ENCODE data around the gene PCDHGC5.

Gene PCDHGC5

DNA sequence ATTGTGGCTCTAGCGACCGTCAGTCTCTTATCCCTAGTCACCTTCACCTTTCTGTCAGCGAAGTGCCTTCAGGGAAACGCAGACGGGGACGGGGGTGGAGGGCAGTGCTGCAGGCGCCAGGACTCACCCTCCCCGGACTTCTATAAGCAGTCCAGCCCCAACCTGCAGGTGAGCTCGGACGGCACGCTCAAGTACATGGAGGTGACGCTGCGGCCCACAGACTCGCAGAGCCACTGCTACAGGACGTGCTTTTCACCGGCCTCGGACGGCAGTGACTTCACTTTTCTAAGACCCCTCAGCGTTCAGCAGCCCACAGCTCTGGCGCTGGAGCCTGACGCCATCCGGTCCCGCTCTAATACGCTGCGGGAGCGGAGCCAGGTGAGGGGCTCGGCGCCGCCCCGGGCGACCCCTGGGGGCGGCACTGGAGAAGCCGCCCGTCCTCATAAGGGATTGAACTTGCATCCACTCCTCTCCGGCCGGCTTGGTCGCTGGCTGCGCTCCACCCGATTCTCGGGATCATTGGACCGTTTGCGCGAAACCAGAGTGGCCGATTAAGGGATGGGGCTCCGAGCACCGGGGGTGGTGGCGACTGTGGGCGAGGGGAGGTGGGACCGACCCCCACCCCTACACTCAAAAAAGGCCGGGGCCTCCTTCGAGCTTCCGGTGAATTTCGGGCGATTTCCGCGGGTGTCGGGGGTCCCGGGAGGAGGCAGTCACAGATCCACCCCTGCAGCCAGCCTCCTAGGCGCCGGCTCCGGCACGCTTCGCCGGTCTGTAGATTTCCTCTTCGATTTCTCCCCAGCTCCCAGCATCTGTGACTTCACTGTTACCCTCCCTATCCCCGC lies 2.7 kb downstream of the PCDHGC5 start:
- no peak for DNase-seq

DNA sequence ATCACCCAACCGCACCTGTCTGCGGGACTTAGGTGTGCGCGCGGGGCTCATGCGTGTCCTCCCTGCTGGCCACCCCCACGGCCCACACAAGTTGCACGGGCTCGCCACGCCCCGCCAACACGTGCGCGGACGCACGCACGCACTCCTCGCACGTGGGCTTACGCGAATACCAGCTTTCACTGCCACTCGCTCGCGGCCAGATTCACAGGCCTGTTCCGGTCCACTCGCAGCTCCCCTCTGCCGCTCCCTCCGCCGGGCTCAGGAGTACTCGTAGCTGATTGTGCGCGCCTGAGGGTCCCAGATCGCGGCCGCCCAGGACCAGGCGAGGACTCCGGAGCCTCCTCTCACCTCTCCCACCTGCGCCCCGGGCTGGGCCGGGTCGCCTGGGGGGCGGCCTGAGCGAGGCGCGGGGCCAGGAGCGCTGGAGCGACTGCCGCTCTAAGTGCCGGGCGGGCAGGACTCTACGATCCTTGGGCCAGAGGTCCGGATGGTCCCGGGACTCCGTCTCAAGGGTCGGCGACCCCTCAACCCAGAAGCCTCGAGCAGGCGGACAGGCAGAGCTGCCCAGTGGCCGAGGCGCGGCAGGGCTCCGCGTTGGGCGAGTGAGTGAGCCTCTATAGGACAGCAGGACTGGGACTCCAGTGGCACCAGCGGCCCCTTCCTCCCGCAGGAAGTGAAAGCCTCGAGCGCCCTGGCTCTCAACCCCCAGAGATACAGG lies 3.4 kb downstream of the PCDHGC5 start:
- DNase-seq = peak in 2 of 3 donors; percentile 30 to 55

GRCh38 chr5:141493500-141494422 lies 4.9 kb downstream of the PCDHGC5 start:
- no peak for DNase-seq

GRCh38 chr5:141494761-141495452 lies 6.0 kb downstream of the PCDHGC5 start:
- no peak for DNase-seq

GRCh38 chr5:141495453-141495811 lies 6.6 kb downstream of the PCDHGC5 start:
- DNase-seq = no peak

- DNase-seq = no peak
Measured at GRCh38 chr5:141496038-141496437, 7.2 kb downstream of the PCDHGC5 start.

DNA sequence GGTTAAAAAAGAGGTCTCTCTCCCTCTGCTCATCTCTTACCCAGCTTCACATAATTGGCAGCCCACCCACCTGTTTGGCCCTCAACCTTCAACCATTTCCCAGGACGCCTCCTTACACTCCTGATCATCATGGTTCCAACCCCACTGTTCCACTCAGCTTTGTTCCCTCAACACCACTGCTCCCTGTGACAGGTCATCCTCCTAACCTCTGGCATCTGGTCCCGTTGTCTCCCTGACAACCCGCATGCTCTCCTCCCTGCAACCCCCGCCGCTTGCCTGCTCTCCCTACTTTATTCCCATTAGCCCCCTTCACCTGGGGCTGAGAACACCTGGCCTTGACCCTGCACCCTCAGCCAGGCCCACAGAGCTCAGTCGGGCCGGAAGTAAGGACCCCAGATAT lies 12.9 kb downstream of the PCDHGC5 start:
- no peak for DNase-seq

DNA sequence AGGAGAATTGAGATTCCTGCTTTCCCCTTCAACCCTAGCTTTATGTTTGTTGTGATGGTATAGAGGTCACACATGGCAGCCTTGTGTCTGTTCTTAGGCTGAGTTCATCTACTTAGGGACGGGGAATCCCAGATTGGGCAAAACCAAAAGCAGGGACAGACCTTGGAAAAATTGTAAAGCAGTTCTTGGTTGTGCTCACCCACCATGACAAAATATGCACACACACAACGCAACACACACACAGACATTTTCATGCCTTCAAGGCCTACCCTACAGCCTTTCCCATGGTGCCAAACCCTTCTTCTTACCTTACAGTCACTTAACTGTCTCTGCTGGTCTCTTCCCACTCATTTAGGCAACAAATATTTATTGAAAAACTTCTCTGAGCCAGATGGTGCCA lies 14.8 kb downstream of the PCDHGC5 start:
- DNase-seq = peak in 1 of 3 donors; percentile 28

- no peak for DNase-seq
Measured at GRCh38 chr5:141504216-141504615, 15.3 kb downstream of the PCDHGC5 start.

- DNase-seq = no peak
Measured at GRCh38 chr5:141506381-141507155, 17.7 kb downstream of the PCDHGC5 start.

- DNase-seq = no peak
Measured at GRCh38 chr5:141507387-141508091, 18.7 kb downstream of the PCDHGC5 start.

DNA sequence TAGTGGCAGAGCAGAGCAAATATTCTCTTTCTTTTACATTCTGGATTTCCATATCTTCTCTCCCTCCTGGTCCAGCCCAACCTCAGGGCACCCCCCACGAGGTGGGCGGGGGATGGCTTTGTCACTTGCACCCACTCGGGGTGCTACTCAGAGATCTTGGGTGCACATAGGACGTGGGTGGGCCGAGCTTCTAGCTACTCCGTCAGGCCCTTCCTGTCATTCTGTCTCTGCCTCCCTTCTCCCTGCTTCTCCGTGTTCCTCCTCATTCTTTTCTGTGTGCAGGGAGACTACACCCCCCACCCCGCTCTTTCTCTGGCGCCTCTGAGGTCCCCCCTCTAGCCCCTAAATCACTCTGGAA lies 19.5 kb downstream of the PCDHGC5 start:
- DNase-seq = peak; percentile 66 to 79 (median 67)

GRCh38 chr5:141508798-141509611 lies 20.1 kb downstream of the PCDHGC5 start:
- peak; percentile 80 to 84 (median 84) for DNase-seq

DNA sequence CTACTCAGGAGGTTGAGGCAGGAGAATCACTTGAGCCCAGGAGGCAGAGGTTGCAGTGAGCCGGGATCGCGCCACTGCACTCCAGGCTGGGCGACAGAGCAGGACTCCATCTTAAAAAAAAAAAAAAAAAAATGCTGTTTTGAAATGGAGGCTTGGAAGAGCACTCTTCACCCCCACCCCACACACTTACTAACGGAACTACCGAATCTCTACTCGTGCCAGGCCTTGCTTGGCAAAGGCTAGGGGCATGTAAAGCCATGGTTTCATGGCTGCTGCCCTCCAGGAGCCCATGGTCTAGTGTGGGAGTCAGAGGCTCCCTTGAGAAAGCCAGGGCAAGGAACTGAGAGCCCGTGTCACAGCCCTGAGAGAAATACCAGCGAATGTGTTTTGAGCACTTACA lies 21.3 kb downstream of the PCDHGC5 start:
- DNase-seq = no peak

GRCh38 chr5:141510850-141511601 lies 22.1 kb downstream of the PCDHGC5 start:
- DNase-seq = no peak

DNA sequence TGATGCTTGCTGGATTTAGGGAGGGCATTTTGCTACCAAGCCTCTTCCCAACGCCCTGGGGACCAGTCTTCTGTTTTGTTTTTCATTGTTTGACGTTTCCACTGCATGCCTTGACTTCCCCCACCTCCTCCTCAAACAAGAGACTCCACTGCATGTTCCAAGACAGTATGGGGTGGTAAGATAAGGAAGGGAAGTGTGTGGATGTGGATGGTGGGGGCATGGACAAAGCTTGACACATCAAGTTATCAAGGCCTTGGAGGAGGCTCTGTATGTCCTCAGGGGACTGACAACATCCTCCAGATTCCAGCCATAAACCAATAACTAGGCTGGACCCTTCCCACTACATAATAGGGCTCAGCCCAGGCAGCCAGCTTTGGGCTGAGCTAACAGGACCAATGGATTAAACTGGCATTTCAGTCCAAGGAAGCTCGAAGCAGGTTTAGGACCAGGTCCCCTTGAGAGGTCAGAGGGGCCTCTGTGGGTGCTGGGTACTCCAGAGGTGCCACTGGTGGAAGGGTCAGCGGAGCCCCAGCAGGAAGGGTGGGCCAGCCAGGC lies 23.0 kb downstream of the PCDHGC5 start:
- no peak for DNase-seq

DNA sequence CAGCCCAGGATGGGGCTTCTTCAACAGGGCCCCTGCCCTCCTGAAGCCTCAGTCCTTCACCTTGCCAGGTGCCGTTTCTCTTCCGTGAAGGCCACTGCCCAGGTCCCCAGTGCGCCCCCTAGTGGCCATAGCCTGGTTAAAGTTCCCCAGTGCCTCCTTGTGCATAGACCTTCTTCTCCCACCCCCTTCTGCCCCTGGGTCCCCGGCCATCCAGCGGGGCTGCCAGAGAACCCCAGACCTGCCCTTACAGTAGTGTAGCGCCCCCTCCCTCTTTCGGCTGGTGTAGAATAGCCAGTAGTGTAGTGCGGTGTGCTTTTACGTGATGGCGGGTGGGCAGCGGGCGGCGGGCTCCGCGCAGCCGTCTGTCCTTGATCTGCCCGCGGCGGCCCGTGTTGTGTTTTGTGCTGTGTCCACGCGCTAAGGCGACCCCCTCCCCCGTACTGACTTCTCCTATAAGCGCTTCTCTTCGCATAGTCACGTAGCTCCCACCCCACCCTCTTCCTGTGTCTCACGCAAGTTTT lies 23.6 kb downstream of the PCDHGC5 start:
- DNase-seq = peak; percentile 67 to 91 (median 73)

- DNase-seq = peak; percentile 36 to 56 (median 38)
Measured at GRCh38 chr5:141512911-141513626, 24.2 kb downstream of the PCDHGC5 start.

All from suppressor macrophage treated with lipopolysaccharide for 1 hour (primary cell).